OCI-LY7 (cell line): ENCODE data around the gene TFB1M. TPM values are rescaled to one million over a fixed set of nuclear protein-coding genes. Genes with fewer than 3 reads are reported as not detected.

ENCODE experiments used
- BruUV-seq: library from RNA; stranded (reverse); fragments of 400-500 nt; replicated peaks from 2 replicates; lab custom pipeline; 2021; lab: Mats Ljungman, UMichigan
- CTCF ChIA-PET: fragments of 300-600 bp; sonication (Branson Sonifier 250); formaldehyde crosslinking; loops from one replicate; lab custom pipeline; 2022; ENCODE audit warnings: antibody characterized with exemption; ENCODE audit not compliant: unreplicated experiment; lab: Charles Lee
- POLR2A ChIA-PET: fragments of 300-600 bp; sonication (Branson Sonifier 250); formaldehyde crosslinking; loops from one replicate; lab custom pipeline; 2022; ENCODE audit warnings: antibody characterized with exemption; lab: Charles Lee
- DNase-seq: peaks from one replicate; pipeline ENCODE4 v3.0.0-alpha.2; 2015; ENCODE audit warnings: low spot score
- H2AFZ ChIP-seq: fragments of 200-600 bp; sonication (generic), shearing (Covaris generic); 2 replicates; pipeline ENCODE4 v1.6.1; 2014; ENCODE audit warnings: mild to moderate bottlenecking, antibody characterized with exemption, low read length, moderate library complexity
- H3K27ac ChIP-seq: fragments of 200-600 bp; sonication (generic); 2 replicates; pipeline ENCODE4 v1.5.1; 2014; ENCODE audit warnings: mixed run types, low read depth, mild to moderate bottlenecking, moderate library complexity, low read length, inconsistent platforms; ENCODE audit not compliant: poor library complexity, severe bottlenecking
- H3K36me3 ChIP-seq: fragments of 200-600 bp; sonication (generic); 2 replicates; pipeline ENCODE4 v1.6.1; 2014; ENCODE audit warnings: mild to moderate bottlenecking, antibody characterized with exemption, low read length, moderate library complexity, mixed read lengths; ENCODE audit not compliant: insufficient read depth
- H3K4me1 ChIP-seq: fragments of 200-600 bp; sonication (generic); 2 replicates; pipeline ENCODE4 v1.5.1; 2014; ENCODE audit warnings: mild to moderate bottlenecking, low read length; ENCODE audit not compliant: insufficient read depth, poor library complexity, severe bottlenecking
- H3K4me2 ChIP-seq: fragments of 200-600 bp; sonication (generic); 2 replicates; pipeline ENCODE4 v1.6.1; 2014; ENCODE audit warnings: mild to moderate bottlenecking, low read length
- H3K4me3 ChIP-seq: fragments of 200-600 bp; sonication (generic); 2 replicates; pipeline ENCODE4 v1.5.1; 2014; ENCODE audit warnings: mild to moderate bottlenecking, low read depth, low read length; ENCODE audit not compliant: poor library complexity, severe bottlenecking
- H3K79me2 ChIP-seq: fragments of 200-600 bp; sonication (generic); 2 replicates; pipeline ENCODE4 v1.6.1; 2016; ENCODE audit warnings: low read depth, mild to moderate bottlenecking, low read length, moderate library complexity, mixed read lengths; ENCODE audit not compliant: insufficient read depth
- H3K9me2 ChIP-seq: fragments of 200-600 bp; sonication (generic); 2 replicates; pipeline ENCODE4 v1.6.1; 2016; ENCODE audit warnings: mild to moderate bottlenecking, low read length, mixed read lengths; ENCODE audit not compliant: insufficient read depth
- H3K9me3 ChIP-seq: fragments of 200-600 bp; sonication (generic); 2 replicates; pipeline ENCODE4 v1.6.1; 2014; ENCODE audit warnings: mild to moderate bottlenecking, mixed run types, low read length, mixed read lengths
- H4K20me1 ChIP-seq: fragments of 200-600 bp; sonication (generic); 2 replicates; pipeline ENCODE4 v1.6.1; 2014; ENCODE audit warnings: mild to moderate bottlenecking, antibody characterized with exemption, low read length, moderate library complexity, mixed read lengths; ENCODE audit not compliant: insufficient read depth
- EZH2phosphoT487 ChIP-seq: fragments of 200-600 bp; sonication (generic); IDR thresholded peaks from 2 replicates; pipeline ENCODE4 v1.6.1; 2018; ENCODE audit warnings: low read depth, borderline replicate concordance, mild to moderate bottlenecking, mixed run types, antibody characterized with exemption, low read length, moderate library complexity, mixed read lengths
- intact Hi-C: fragments of 100-400 bp; cut with micrococcal nuclease; formaldehyde crosslinking; loops from one replicate; pipeline ENCODE4 v1.10.0; 2022; ENCODE audit not compliant: unreplicated experiment
- total RNA-seq, 2 experiments: library from RNA; depleted of rRNA in 1 of 2; stranded (reverse); fragments of >200 nt in 1 of 2; shearing (Covaris generic) in 1 of 2; gene quantifications; 2 replicates each; pipeline ENCODE4 v1.2.3, GENCODE V29; 2014 to 2022
- TF ChIP-seq, protein P1 (sequence below): fragments of 200-600 bp; sonication (generic); conservative IDR thresholded peaks from 2 replicates; pipeline ENCODE4 v1.5.1; 2014; ENCODE audit warnings: mild to moderate bottlenecking, antibody characterized with exemption, low read length, moderate library complexity, mixed read lengths

Gene TFB1M
- total RNA-seq, 2 experiments from 2014 or later, result 34.8 to 62.8 TPM

DNA sequence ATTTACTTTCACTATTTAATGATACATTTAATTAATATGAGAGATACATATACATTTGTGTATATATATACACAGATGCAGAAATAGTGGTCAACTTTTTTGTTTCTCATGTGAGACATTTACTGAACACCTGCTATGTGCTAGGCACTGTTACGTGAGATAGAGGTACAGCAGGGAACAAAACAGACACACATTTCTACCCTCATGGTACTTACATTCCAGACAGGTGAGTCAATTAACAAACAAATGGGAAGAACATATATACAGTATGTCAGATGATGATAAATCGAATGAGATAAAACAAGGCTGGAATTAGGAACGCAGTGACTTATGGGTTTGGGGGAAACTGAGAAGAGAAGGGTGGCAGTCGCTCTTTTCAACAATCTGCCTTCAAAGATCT lies 5.1 kb downstream of the TFB1M start:
- Histone ChIP-seq H2AFZ (no peak overlapping the region), H3K9me2 (no peaks in the 10 kb centered on the region), H3K4me1 (peaks cover 15% of the 10 kb centered on the region), H4K20me1 (no peaks in the 10 kb centered on the region), H3K9me3 (no peaks in the 10 kb centered on the region), H3K27ac (no peak overlapping the region), H3K4me2 (no peak overlapping the region), H3K36me3 (peaks cover 75% of the 10 kb centered on the region), H3K79me2 (peaks cover 34% of the 10 kb centered on the region; the same call in 1 of the 2 replicates), H3K4me3 (no peak overlapping the region)
- ChIA-PET POLR2A (interaction anchor here (0.6 to 2.2 kb wide), 2 partner anchors 10 to 623 kb away, joined by 4 to 11 read pairs; no protein-coding TSS in a partner anchor), CTCF (no interaction called here)
- intact Hi-C loops, result no loop called here
- no peak for DNase-seq
- no TSS peak for BruUV-seq
- TF ChIP-seq, protein P1, sequence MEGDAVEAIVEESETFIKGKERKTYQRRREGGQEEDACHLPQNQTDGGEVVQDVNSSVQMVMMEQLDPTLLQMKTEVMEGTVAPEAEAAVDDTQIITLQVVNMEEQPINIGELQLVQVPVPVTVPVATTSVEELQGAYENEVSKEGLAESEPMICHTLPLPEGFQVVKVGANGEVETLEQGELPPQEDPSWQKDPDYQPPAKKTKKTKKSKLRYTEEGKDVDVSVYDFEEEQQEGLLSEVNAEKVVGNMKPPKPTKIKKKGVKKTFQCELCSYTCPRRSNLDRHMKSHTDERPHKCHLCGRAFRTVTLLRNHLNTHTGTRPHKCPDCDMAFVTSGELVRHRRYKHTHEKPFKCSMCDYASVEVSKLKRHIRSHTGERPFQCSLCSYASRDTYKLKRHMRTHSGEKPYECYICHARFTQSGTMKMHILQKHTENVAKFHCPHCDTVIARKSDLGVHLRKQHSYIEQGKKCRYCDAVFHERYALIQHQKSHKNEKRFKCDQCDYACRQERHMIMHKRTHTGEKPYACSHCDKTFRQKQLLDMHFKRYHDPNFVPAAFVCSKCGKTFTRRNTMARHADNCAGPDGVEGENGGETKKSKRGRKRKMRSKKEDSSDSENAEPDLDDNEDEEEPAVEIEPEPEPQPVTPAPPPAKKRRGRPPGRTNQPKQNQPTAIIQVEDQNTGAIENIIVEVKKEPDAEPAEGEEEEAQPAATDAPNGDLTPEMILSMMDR, result no peak
- no peak for TF ChIP-seq EZH2phosphoT487

GRCh38 chr6:155306958-155307357 lies 7.3 kb downstream of the TFB1M start:
- no peak for DNase-seq
- Histone ChIP-seq H3K4me1 (peaks cover 6% of the 10 kb centered on the region), H3K4me3 (no peak overlapping the region), H3K9me2 (no peaks in the 10 kb centered on the region; the same call in 1 of the 2 replicates), H4K20me1 (no peaks in the 10 kb centered on the region), H2AFZ (no peak overlapping the region), H3K4me2 (no peak overlapping the region), H3K36me3 (peaks cover 88% of the 10 kb centered on the region), H3K79me2 (peaks cover 13% of the 10 kb centered on the region; the same call in 1 of the 2 replicates), H3K27ac (no peak overlapping the region), H3K9me3 (no peaks in the 10 kb centered on the region)
- TF ChIP-seq EZH2phosphoT487, result no peak
- TF ChIP-seq, protein P1, result no peak
- BruUV-seq, result no TSS peak
- ChIA-PET CTCF (no interaction called here), POLR2A (interaction anchor here (0.5 to 2.2 kb wide), 4 partner anchors 8 to 45 kb away, joined by 3 to 11 read pairs (median 6); no protein-coding TSS in a partner anchor)
- intact Hi-C loops, result no loop called here

DNA sequence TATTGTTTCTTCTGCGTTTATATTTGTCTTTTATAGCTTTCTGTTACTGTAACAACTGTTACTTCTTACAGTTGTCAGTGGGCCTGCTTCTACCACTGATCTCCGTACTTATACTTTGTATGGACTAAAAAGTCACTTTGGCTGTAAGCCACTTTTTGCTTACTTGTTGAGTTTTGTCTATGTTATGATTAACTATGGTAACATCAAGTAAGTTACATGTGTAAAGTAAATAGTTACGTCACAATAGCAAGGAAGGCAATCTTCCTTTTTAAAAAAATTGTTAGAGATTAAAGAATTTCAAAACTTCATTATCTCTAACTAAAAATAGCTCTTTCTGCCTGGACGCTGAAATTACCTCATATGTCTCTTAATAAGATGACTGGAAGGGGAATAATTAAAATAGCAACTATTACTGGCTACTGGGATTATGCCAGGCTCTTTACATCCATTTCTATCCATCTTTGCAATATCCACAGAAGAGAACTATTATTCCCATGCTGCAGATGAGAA lies 10.9 kb downstream of the TFB1M start:
- POLR2A ChIA-PET, result interaction anchor here (1.9 kb wide), 1 partner anchor 12 kb away, joined by 4 read pairs; no protein-coding TSS in a partner anchor
- CTCF ChIA-PET, result no interaction called here
- BruUV-seq, result no TSS peak
- no peak overlapping the region for H3K27ac ChIP-seq
- no peaks in the 10 kb centered on the region for H3K9me3 ChIP-seq
- H3K4me1 ChIP-seq, result no peaks in the 10 kb centered on the region
- no peak overlapping the region for H2AFZ ChIP-seq
- H3K4me3 ChIP-seq, result no peak overlapping the region
- H3K9me2 ChIP-seq, result no peaks in the 10 kb centered on the region; the same call in 1 of the 2 replicates
- intact Hi-C loops, result no loop called here
- DNase-seq, result no peak
- peaks cover 81% of the 10 kb centered on the region for H3K36me3 ChIP-seq
- H4K20me1 ChIP-seq, result no peaks in the 10 kb centered on the region
- H3K4me2 ChIP-seq, result no peak overlapping the region
- no peak for TF ChIP-seq EZH2phosphoT487
- TF ChIP-seq, protein P1, result no peak
- peaks cover 6% of the 10 kb centered on the region; the same call in 1 of the 2 replicates for H3K79me2 ChIP-seq
